AG08396 (cell line): Measurements from ENCODE around the gene FOCAD.

ENCODE experiments used
- DNase-seq: peaks from one replicate; pipeline ENCODE4 v3.0.0; 2012; ENCODE audit warnings: low spot score, mixed read lengths

Gene FOCAD

GRCh38 chr9:21016701-21017491 is 332.8 kb downstream of the FOCAD start:
- peak; percentile 41 for DNase-seq

- DNase-seq, result no peak
Observed at GRCh38 chr9:21018177-21018576, 334.1 kb downstream of the FOCAD start.

GRCh38 chr9:21023861-21024260 is 339.8 kb downstream of the FOCAD start:
- DNase-seq, result no peak

- DNase-seq, result peak; percentile 22
Observed at GRCh38 chr9:21027295-21027694, 343.2 kb downstream of the FOCAD start.

- DNase-seq, result peak; percentile 14
Observed at GRCh38 chr9:21028466-21028865, 344.4 kb downstream of the FOCAD start.

GRCh38 chr9:21029661-21030060 is 345.6 kb downstream of the FOCAD start:
- DNase-seq, result no peak

GRCh38 chr9:21030389-21031035 is 346.5 kb downstream of the FOCAD start:
- peak; percentile 29 for DNase-seq

GRCh38 chr9:21031091-21031807 is 347.2 kb downstream of the FOCAD start, which contains the start of gene HACD4:
Gene HACD4, minus strand, starts transcription at chr9:21031640. Its CDS starts 50 bp downstream, at chr9:21031590.
- peak; percentile 78 for DNase-seq

GRCh38 chr9:21031808-21032183 is 347.7 kb downstream of the FOCAD start:
- no peak for DNase-seq

GRCh38 chr9:21037278-21037677 is 353.2 kb downstream of the FOCAD start:
- no peak for DNase-seq

- DNase-seq, result no peak
Observed at GRCh38 chr9:21039302-21039701, 355.2 kb downstream of the FOCAD start.

GRCh38 chr9:21042466-21042865 is 358.4 kb downstream of the FOCAD start:
- no peak for DNase-seq

GRCh38 chr9:21043841-21044240 is 359.8 kb downstream of the FOCAD start:
- DNase-seq, result no peak
